H1 (cell line): ENCODE measurements around the gene TBX21. TPM values are rescaled to one million over a fixed set of nuclear protein-coding genes. Genes with fewer than 3 reads are reported as not detected.

Experiments
- MAFK ChIP-seq: IDR thresholded peaks from 2 replicates; pipeline ENCODE4 v1.6.1; 2012; ENCODE audit warnings: low read depth, mild to moderate bottlenecking, improper control_type of control experiment, low read length
- TAF1 ChIP-seq: IDR thresholded peaks from 2 replicates; pipeline ENCODE4 v1.6.1; 2011; ENCODE audit warnings: mild to moderate bottlenecking, low read depth, low read length
- polyA plus RNA-seq, 7 experiments: library from polyadenylated mRNA; depleted of rRNA in 3 of 7; stranded (reverse) in 5 of 7; unstranded in 2 of 7; fragments of >200 nt in 5 of 7; fragments of 200-250 nt in 2 of 7; gene quantifications; 1 replicate in 5 of 7; 2 replicates in 1 of 7; 4 replicates in 1 of 7; pipeline versions ENCODE4 v1.2.1 to v1.2.3, GENCODE V29; 2011 to 2013; ENCODE audit warnings: missing spikeins in 2 of 7, mixed read lengths in 2 of 7
- total RNA-seq: library from RNA; stranded (reverse); fragmentation: NEBNext Ultra II Directional; extraction: Animal tissue kit (Norgen Biotek cat#: 25700); gene quantifications from 2 replicates; pipeline ENCODE4 v1.2.1, GENCODE V29; 2021

Gene TBX21
- total and polyA plus RNA-seq, 2 of the 8 experiments (the other 6 are each of a cell fraction or from before 2014, with no cell fraction given) = not detected

- TF ChIP-seq TAF1 (no peak), MAFK (no peak)
- TF ChIP-seq, all 59 proteins: peak for 0
These were observed 13.5 kb upstream of the TBX21 start (continued) for GRCh38 chr17:47719411-47720152.
